ENCODE results near the gene POLR3K.

Gene POLR3K

GRCh38 chr16:76535-77272 lies 23.3 kb upstream of the POLR3K start:
- Histone ChIP-seq H3K4me3 (ENCODE audit: low read length) (peak overlapping the region; percentile 90), H3K4me1 (ENCODE audit: low read length) (peaks cover 25% of the 10 kb centered on the region), H3K27ac (ENCODE audit: low read length) (peak overlapping the region; percentile 19; the same call in 1 of the 2 replicates), H3F3A (ENCODE audit: insufficient read depth, low read length) (0 out of 2 replicates have a peak, but pooled peaks cover 3% of the 10 kb centered on the region), H3K79me2 (ENCODE audit: low read length) (peaks cover 9% of the 10 kb centered on the region), H3K27me3 (replicated peaks; ENCODE audit: insufficient read depth, low read length) (peaks cover 4% of the 10 kb centered on the region), H3K36me3 (replicated peaks; ENCODE audit: insufficient read depth, low read length) (no peaks in the 10 kb centered on the region), H4K20me1 (ENCODE audit: insufficient read depth, low read length) (no peaks in the 10 kb centered on the region), H3K9me2 (replicated peaks; ENCODE audit: insufficient read depth, low read length) (no peaks in the 10 kb centered on the region), H3K9ac (ENCODE audit: low read length) (peak overlapping the region; percentile 87), H3K4me2 (ENCODE audit: low read depth, low read length) (peak overlapping the region; percentile 99), H3K9me3 (replicated peaks; ENCODE audit: insufficient read depth, low read length) (no peaks in the 10 kb centered on the region), H2AFZ (ENCODE audit: low read length) (peak overlapping the region; percentile 81)
- TF ChIP-seq CTCF (IDR thresholded peaks at IDR 0.05; ENCODE audit: low read length): no peak
- no peak for TF ChIP-seq EZH2phosphoT487 (IDR thresholded peaks at IDR 0.05; ENCODE audit: low read length)
- TF ChIP-seq EZH2 (optimal IDR thresholded peaks at IDR 0.05; ENCODE audit: low read depth, low read length): no peak
- DNase-seq: no peak

GRCh38 chr16:75580-76501 lies 22.4 kb upstream of the POLR3K start:
- H3K4me2 ChIP-seq (ENCODE audit: low read depth, low read length): no peak overlapping the region
- H3K27ac ChIP-seq (ENCODE audit: low read length): no peak overlapping the region
- H3K9ac ChIP-seq (ENCODE audit: low read length): no peak overlapping the region
- TF ChIP-seq CTCF (IDR thresholded peaks at IDR 0.05; ENCODE audit: low read length): no peak
- TF ChIP-seq EZH2 (optimal IDR thresholded peaks at IDR 0.05; ENCODE audit: low read depth, low read length): no peak
- no peak for TF ChIP-seq EZH2phosphoT487 (IDR thresholded peaks at IDR 0.05; ENCODE audit: low read length)
- H4K20me1 ChIP-seq (ENCODE audit: insufficient read depth, low read length): no peaks in the 10 kb centered on the region
- no peaks in the 10 kb centered on the region for H3K9me3 ChIP-seq (replicated peaks; ENCODE audit: insufficient read depth, low read length)
- H3K36me3 ChIP-seq (replicated peaks; ENCODE audit: insufficient read depth, low read length): no peaks in the 10 kb centered on the region
- H3K9me2 ChIP-seq (replicated peaks; ENCODE audit: insufficient read depth, low read length): no peaks in the 10 kb centered on the region
- H2AFZ ChIP-seq (ENCODE audit: low read length): no peak overlapping the region
- no peak for DNase-seq
- H3K4me3 ChIP-seq (ENCODE audit: low read length): no peak overlapping the region
- H3K79me2 ChIP-seq (ENCODE audit: low read length): peaks cover 9% of the 10 kb centered on the region
- peaks cover 25% of the 10 kb centered on the region for H3K4me1 ChIP-seq (ENCODE audit: low read length)
- H3F3A ChIP-seq (ENCODE audit: insufficient read depth, low read length): 0 out of 2 replicates have a peak, but pooled peaks cover 3% of the 10 kb centered on the region
- H3K27me3 ChIP-seq (replicated peaks; ENCODE audit: insufficient read depth, low read length): peaks cover 4% of the 10 kb centered on the region

- H3K9me2 ChIP-seq (replicated peaks; ENCODE audit: insufficient read depth, low read length): no peaks in the 10 kb centered on the region
- no peak for DNase-seq
- no peak overlapping the region for H2AFZ ChIP-seq (ENCODE audit: low read length)
- H3K9ac ChIP-seq (ENCODE audit: low read length): no peak overlapping the region
- no peak for TF ChIP-seq EZH2phosphoT487 (IDR thresholded peaks at IDR 0.05; ENCODE audit: low read length)
- no peak for TF ChIP-seq CTCF (IDR thresholded peaks at IDR 0.05; ENCODE audit: low read length)
- TF ChIP-seq EZH2 (optimal IDR thresholded peaks at IDR 0.05; ENCODE audit: low read depth, low read length): no peak
- 0 out of 2 replicates have a peak, but pooled peaks cover 3% of the 10 kb centered on the region for H3F3A ChIP-seq (ENCODE audit: insufficient read depth, low read length)
- peaks cover 25% of the 10 kb centered on the region for H3K4me1 ChIP-seq (ENCODE audit: low read length)
- no peak overlapping the region for H3K4me2 ChIP-seq (ENCODE audit: low read depth, low read length)
- H3K79me2 ChIP-seq (ENCODE audit: low read length): peaks cover 9% of the 10 kb centered on the region
- no peaks in the 10 kb centered on the region for H3K36me3 ChIP-seq (replicated peaks; ENCODE audit: insufficient read depth, low read length)
- no peak overlapping the region for H3K27ac ChIP-seq (ENCODE audit: low read length)
- no peak overlapping the region for H3K4me3 ChIP-seq (ENCODE audit: low read length)
- peaks cover 4% of the 10 kb centered on the region for H3K27me3 ChIP-seq (replicated peaks; ENCODE audit: insufficient read depth, low read length)
- H4K20me1 ChIP-seq (ENCODE audit: insufficient read depth, low read length): no peaks in the 10 kb centered on the region
- H3K9me3 ChIP-seq (replicated peaks; ENCODE audit: insufficient read depth, low read length): no peaks in the 10 kb centered on the region
Observed at GRCh38 chr16:74747-75334, 21.4 kb upstream of the POLR3K start.
